Panc1 (cell line): ENCODE results near the gene CD48. TPM values are rescaled to one million over a fixed set of nuclear protein-coding genes. Genes with fewer than 3 reads are reported as not detected.

Experiments used
- ATAC-seq: fragments of 200-7000 bp; cut with Tn5 transposase; 2 replicates; pipeline ENCODE4 v1.9.1; 2020; ENCODE audit warnings: mild to moderate bottlenecking, moderate library complexity
- BruUV-seq: library from RNA; stranded (reverse); fragments of 400-500 nt; replicated peaks from 2 replicates; lab custom pipeline; 2021; lab: Mats Ljungman, UMichigan
- CTCF ChIA-PET: fragments of 300-600 bp; sonication (Branson Sonifier 250); formaldehyde crosslinking; loops from one replicate; lab custom pipeline; 2022; ENCODE audit warnings: antibody characterized with exemption; lab: Charles Lee
- POLR2A ChIA-PET: fragments of 300-600 bp; sonication (Branson Sonifier 250); formaldehyde crosslinking; loops from one replicate; lab custom pipeline; 2022; ENCODE audit warnings: antibody characterized with exemption; lab: Charles Lee
- DNase-seq: peaks from one replicate; pipeline ENCODE4 v3.0.0-alpha.2; 2010; ENCODE audit warnings: low read depth, low spot score
- H3K27ac ChIP-seq: 2 replicates; pipeline ENCODE4 v1.5.1; 2011; ENCODE audit warnings: mild to moderate bottlenecking, low read length, inconsistent platforms
- H3K27me3 ChIP-seq: fragments of 200-500 bp; sonication (Bioruptor generic); 2 replicates; pipeline ENCODE4 v1.6.0; 2014; ENCODE audit warnings: low read length, inconsistent platforms; ENCODE audit not compliant: control insufficient read depth, insufficient read depth
- H3K36me3 ChIP-seq: fragments of 200-500 bp; sonication (Bioruptor generic); 2 replicates; pipeline ENCODE4 v1.5.1; 2014; ENCODE audit warnings: inconsistent platforms, mild to moderate bottlenecking, low read length, moderate library complexity; ENCODE audit not compliant: control insufficient read depth, insufficient read depth
- H3K4me1 ChIP-seq: 2 replicates; pipeline ENCODE4 v1.5.1; 2011; ENCODE audit warnings: inconsistent platforms, mild to moderate bottlenecking, low read length, moderate library complexity; ENCODE audit not compliant: control insufficient read depth, insufficient read depth
- H3K4me3 ChIP-seq, 2 experiments: 2 replicates each; pipeline ENCODE4 v1.5.1; 2011 to 2012; ENCODE audit warnings: low read depth in 2 of 2, low read length in 2 of 2, mild to moderate bottlenecking in 2 of 2, inconsistent platforms in 1 of 2, moderate library complexity in 1 of 2
- H3K9me3 ChIP-seq: fragments of 200-500 bp; sonication (Bioruptor generic); 2 replicates; pipeline ENCODE4 v1.5.1; 2014; ENCODE audit warnings: low read depth, mild to moderate bottlenecking, inconsistent platforms, low read length, moderate library complexity; ENCODE audit not compliant: control insufficient read depth, insufficient read depth
- POLR2AphosphoS5 ChIP-seq: IDR thresholded peaks from 2 replicates; pipeline ENCODE4 v1.6.1; 2012; ENCODE audit warnings: mild to moderate bottlenecking, low read depth, low read length, moderate library complexity
- SIN3A ChIP-seq: IDR thresholded peaks from 2 replicates; pipeline ENCODE4 v1.6.1; 2012; ENCODE audit warnings: low read depth, mild to moderate bottlenecking, low read length, moderate library complexity, borderline replicate concordance; ENCODE audit not compliant: insufficient read depth
- TCF7L2 ChIP-seq: IDR thresholded peaks from 2 replicates; pipeline ENCODE4 v1.6.1; 2011; ENCODE audit warnings: mild to moderate bottlenecking, low read depth, low read length, inconsistent platforms
- in situ Hi-C: cut with HindIII; loops from 2 replicates; pipeline ENCODE4 v1.10.0; 2016; ENCODE audit warnings: low sequenced_read_pairs, low pct_unique_long_range_greater_than_20kb
- intact Hi-C: fragments of 100-400 bp; cut with micrococcal nuclease; formaldehyde crosslinking; loops from one replicate; pipeline ENCODE4 v1.10.0; 2022; ENCODE audit not compliant: unreplicated experiment
- total RNA-seq: library from RNA; stranded (reverse); gene quantifications from one replicate; pipeline ENCODE4 v1.2.1, GENCODE V29; 2021; ENCODE audit not compliant: unreplicated experiment
- TF ChIP-seq, protein P1 (sequence below): fragments of 450-650 bp; IDR thresholded peaks from 2 replicates; pipeline ENCODE4 v1.5.1; 2017; ENCODE audit warnings: mild to moderate bottlenecking
- TF ChIP-seq, protein P2 (sequence below), 2 experiments: IDR thresholded peaks; 2 replicates each; pipeline ENCODE4 v1.6.1; 2011 to 2012; ENCODE audit warnings: low read depth in 2 of 2, control low read depth in 1 of 2, low read length in 1 of 2, mild to moderate bottlenecking in 1 of 2, moderate library complexity in 1 of 2; ENCODE audit not compliant: insufficient read depth in 1 of 2

CD48 gene
- total RNA-seq, 1 experiment from 2014 or later: 0.67 TPM

DNA sequence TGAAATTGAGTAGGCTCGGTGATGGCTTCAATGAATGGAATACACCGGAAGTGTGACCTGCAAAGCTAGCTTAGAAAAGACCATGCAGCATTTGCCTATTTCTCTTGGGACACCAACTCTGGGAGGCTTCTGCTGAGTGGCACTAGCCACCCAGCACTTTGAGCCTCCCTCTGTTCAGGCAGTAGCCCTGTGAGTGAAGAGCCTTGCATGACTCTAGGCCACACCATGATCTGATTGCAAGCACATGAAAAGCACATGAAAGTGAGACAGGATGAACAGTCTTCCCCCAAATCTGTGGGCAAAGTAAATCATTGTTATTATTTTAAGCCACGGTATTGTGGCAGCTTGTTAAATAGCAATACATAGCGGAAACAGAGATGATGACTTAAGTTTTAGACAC is 2.8 kb downstream of the CD48 start:
- H3K4me1 ChIP-seq: no peaks in the 10 kb centered on the region
- H3K9me3 ChIP-seq: no peaks in the 10 kb centered on the region
- H3K4me3 ChIP-seq: no peak overlapping the region
- intact Hi-C loops (no loop called here), in situ Hi-C loops (no loop called here)
- no peaks in the 10 kb centered on the region for H3K36me3 ChIP-seq
- CTCF ChIA-PET: no interaction called here
- DNase-seq (no peak), ATAC-seq (no peak)
- no peak for TF ChIP-seq POLR2AphosphoS5
- TF ChIP-seq, protein P1, sequence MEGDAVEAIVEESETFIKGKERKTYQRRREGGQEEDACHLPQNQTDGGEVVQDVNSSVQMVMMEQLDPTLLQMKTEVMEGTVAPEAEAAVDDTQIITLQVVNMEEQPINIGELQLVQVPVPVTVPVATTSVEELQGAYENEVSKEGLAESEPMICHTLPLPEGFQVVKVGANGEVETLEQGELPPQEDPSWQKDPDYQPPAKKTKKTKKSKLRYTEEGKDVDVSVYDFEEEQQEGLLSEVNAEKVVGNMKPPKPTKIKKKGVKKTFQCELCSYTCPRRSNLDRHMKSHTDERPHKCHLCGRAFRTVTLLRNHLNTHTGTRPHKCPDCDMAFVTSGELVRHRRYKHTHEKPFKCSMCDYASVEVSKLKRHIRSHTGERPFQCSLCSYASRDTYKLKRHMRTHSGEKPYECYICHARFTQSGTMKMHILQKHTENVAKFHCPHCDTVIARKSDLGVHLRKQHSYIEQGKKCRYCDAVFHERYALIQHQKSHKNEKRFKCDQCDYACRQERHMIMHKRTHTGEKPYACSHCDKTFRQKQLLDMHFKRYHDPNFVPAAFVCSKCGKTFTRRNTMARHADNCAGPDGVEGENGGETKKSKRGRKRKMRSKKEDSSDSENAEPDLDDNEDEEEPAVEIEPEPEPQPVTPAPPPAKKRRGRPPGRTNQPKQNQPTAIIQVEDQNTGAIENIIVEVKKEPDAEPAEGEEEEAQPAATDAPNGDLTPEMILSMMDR: no peak
- no peak for TF ChIP-seq SIN3A
- TF ChIP-seq, protein P2, sequence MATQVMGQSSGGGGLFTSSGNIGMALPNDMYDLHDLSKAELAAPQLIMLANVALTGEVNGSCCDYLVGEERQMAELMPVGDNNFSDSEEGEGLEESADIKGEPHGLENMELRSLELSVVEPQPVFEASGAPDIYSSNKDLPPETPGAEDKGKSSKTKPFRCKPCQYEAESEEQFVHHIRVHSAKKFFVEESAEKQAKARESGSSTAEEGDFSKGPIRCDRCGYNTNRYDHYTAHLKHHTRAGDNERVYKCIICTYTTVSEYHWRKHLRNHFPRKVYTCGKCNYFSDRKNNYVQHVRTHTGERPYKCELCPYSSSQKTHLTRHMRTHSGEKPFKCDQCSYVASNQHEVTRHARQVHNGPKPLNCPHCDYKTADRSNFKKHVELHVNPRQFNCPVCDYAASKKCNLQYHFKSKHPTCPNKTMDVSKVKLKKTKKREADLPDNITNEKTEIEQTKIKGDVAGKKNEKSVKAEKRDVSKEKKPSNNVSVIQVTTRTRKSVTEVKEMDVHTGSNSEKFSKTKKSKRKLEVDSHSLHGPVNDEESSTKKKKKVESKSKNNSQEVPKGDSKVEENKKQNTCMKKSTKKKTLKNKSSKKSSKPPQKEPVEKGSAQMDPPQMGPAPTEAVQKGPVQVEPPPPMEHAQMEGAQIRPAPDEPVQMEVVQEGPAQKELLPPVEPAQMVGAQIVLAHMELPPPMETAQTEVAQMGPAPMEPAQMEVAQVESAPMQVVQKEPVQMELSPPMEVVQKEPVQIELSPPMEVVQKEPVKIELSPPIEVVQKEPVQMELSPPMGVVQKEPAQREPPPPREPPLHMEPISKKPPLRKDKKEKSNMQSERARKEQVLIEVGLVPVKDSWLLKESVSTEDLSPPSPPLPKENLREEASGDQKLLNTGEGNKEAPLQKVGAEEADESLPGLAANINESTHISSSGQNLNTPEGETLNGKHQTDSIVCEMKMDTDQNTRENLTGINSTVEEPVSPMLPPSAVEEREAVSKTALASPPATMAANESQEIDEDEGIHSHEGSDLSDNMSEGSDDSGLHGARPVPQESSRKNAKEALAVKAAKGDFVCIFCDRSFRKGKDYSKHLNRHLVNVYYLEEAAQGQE (IDR thresholded peaks at IDR 0.05; ENCODE audit: insufficient read depth in 1 of 2, low read depth in 2 of 2, low read length in 1 of 2): no peak
- no peak for TF ChIP-seq TCF7L2
- POLR2A ChIA-PET: no interaction called here
- no TSS peak for BruUV-seq
- no peak overlapping the region for H3K27ac ChIP-seq
- H3K27me3 ChIP-seq: peaks cover 16% of the 10 kb centered on the region

DNA sequence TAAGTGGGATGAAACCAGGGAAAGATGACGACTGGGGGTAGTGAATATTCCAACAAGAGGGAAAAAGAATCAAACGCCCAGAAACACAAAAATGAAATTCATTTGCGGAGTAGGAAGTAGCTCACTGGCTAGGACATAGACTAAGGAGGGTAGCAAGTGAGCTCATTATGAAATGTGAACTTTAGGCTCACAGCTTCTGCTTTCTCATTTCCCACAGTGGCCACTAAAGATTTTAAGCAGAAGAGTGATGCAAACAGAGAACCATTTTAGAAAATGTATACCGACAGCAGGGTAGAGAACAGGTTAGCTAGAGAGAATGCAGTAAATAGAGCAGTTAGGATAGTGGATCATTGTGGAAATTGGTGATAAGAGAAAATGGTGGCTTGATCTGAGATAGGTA is 3.5 kb downstream of the CD48 start:
- ATAC-seq (no peak), DNase-seq (no peak)
- intact Hi-C loops (no loop called here), in situ Hi-C loops (no loop called here)
- CTCF ChIA-PET: interaction anchor here (0.5 kb wide), 1 partner anchor 57 kb away, joined by 4 read pairs; no protein-coding TSS in a partner anchor
- no peaks in the 10 kb centered on the region for H3K36me3 ChIP-seq
- no peak overlapping the region for H3K4me3 ChIP-seq
- TF ChIP-seq TCF7L2: no peak
- peaks cover 16% of the 10 kb centered on the region for H3K27me3 ChIP-seq
- no peaks in the 10 kb centered on the region for H3K9me3 ChIP-seq
- POLR2A ChIA-PET: no interaction called here
- no TSS peak for BruUV-seq
- no peaks in the 10 kb centered on the region for H3K4me1 ChIP-seq
- H3K27ac ChIP-seq: no peak overlapping the region

DNA sequence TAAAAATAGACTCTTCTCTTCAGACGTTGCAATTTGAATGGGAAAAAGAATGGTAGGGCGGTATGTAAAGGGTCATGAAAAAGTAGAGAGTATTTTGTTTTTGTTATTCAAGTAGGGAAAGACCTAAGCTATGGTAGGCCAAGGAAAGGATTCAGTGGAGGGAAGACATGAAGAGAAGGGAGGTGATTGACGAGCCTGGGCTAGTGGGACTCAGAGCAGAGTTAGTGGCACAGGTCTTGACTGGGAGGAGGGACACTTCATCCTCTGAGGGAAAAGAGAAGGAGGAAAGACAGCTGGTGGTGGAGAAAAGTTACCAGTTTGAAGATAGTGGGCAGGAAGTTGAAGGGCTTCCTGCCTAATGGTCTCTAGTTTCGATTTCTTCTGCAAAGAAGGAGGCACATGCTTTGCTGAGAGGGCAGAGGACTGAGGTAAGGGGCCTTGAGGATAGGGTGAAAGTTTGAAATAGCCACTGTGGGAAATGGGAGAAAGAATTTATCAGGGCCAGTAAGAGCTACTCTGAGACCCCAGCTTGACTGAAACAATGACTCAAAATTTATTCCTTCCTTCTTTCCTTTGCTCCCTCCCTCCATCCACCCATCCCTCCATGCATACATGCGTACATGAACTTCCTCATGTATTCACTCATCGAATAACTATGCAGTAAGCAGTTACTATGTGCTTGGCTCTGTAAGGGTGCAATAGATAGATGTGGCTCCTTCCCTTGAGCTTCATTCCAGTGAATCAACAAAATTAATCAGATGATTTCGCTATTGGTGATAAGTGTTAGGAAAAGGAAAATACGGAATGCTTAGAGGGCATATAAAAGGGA is 4.2 kb downstream of the CD48 start:
- Histone ChIP-seq H3K9me3 (no peaks in the 10 kb centered on the region), H3K27me3 (peaks cover 13% of the 10 kb centered on the region), H3K4me1 (no peaks in the 10 kb centered on the region), H3K36me3 (no peaks in the 10 kb centered on the region), H3K4me3 (no peak overlapping the region), H3K27ac (no peak overlapping the region)
- in situ Hi-C loops (no loop called here), intact Hi-C loops (no loop called here)
- BruUV-seq: no TSS peak
- ATAC-seq: no peak
- TF ChIP-seq POLR2AphosphoS5 (no peak), SIN3A (no peak), TCF7L2 (no peak)
- TF ChIP-seq, protein P2 (IDR thresholded peaks at IDR 0.05; ENCODE audit: insufficient read depth in 1 of 2, low read depth in 2 of 2, low read length in 1 of 2): no peak
- TF ChIP-seq, protein P1: no peak
- ChIA-PET POLR2A (no interaction called here), CTCF (interaction anchor here (0.5 kb wide), 1 partner anchor 58 kb away, joined by 4 read pairs; no protein-coding TSS in a partner anchor)
- no peak for DNase-seq
